H1 (cell line): ENCODE measurements around the gene ZNF180. TPM values are rescaled to one million over a fixed set of nuclear protein-coding genes. Genes with fewer than 3 reads are reported as not detected.

Experiments
- CTCF ChIA-PET: fragments of 300-600 bp; sonication (Branson Sonifier 250); formaldehyde crosslinking; loops from one replicate; lab custom pipeline; 2021; ENCODE audit not compliant: partially characterized antibody; lab: Charles Lee
- POLR2A ChIA-PET: fragments of 300-600 bp; sonication (Branson Sonifier 250); formaldehyde crosslinking; loops from one replicate; lab custom pipeline; 2021; ENCODE audit warnings: inconsistent platforms; ENCODE audit not compliant: partially characterized antibody; lab: Charles Lee
- DNase-seq, 2 experiments: peaks; one replicate each; pipeline versions ENCODE4 v3.0.0 to v3.0.0-alpha.2; 2010 to 2022; ENCODE audit warnings: low spot score in 2 of 2, low read depth in 1 of 2, mixed read lengths in 1 of 2
- FAIRE-seq: peaks from 2 replicates; lab custom pipeline; 2011; peaks lifted over from hg19 to GRCh38; lab: Jason Lieb, UNC
- H2AFZ ChIP-seq: 2 replicates; pipeline ENCODE4 v1.8.1; 2012; ENCODE audit warnings: low read length, inconsistent platforms
- H2AK5ac ChIP-seq: 2 replicates; pipeline ENCODE4 v1.6.1; 2013; ENCODE audit warnings: low read depth, low read length
- H2BK120ac ChIP-seq: replicated peaks from 2 replicates; pipeline ENCODE3; 2013; ENCODE audit warnings: low read depth, low read length, inconsistent platforms
- H2BK12ac ChIP-seq: 2 replicates; pipeline ENCODE4 v1.6.1; 2013; ENCODE audit warnings: low read depth, low read length
- H2BK15ac ChIP-seq: 2 replicates; pipeline ENCODE4 v1.6.1; 2013; ENCODE audit warnings: low read length
- H2BK20ac ChIP-seq: 2 replicates; pipeline ENCODE4 v1.6.1; 2013; ENCODE audit warnings: low read length
- H2BK5ac ChIP-seq: 2 replicates; pipeline ENCODE4 v1.6.1; 2013; ENCODE audit warnings: low read depth, low read length
- H3K14ac ChIP-seq: 2 replicates; pipeline ENCODE4 v1.6.1; 2013; ENCODE audit warnings: inconsistent platforms; ENCODE audit not compliant: insufficient read length
- H3K18ac ChIP-seq: 2 replicates; pipeline ENCODE4 v1.6.1; 2013; ENCODE audit warnings: low read length; ENCODE audit errors: extremely low read depth
- H3K23ac ChIP-seq: 2 replicates; pipeline ENCODE4 v1.6.1; 2013; ENCODE audit warnings: inconsistent platforms; ENCODE audit not compliant: insufficient read length
- H3K23me2 ChIP-seq: 2 replicates; pipeline ENCODE4 v1.6.1; 2013; ENCODE audit warnings: low read depth, low read length
- H3K27ac ChIP-seq: 2 replicates; pipeline ENCODE4 v1.6.1; 2011; ENCODE audit warnings: low read depth, low read length, inconsistent platforms
- H3K27me3 ChIP-seq, 4 experiments: replicated peaks in 1 of 4; 1 replicate in 1 of 4; 2 replicates in 3 of 4; pipeline versions ENCODE4 v1.6.1 to v1.8.1; 2011 to 2013; ENCODE audit warnings: low read length in 3 of 4, mild to moderate bottlenecking in 3 of 4, inconsistent platforms in 2 of 4, mixed read lengths in 2 of 4, moderate library complexity in 1 of 4; ENCODE audit not compliant: control insufficient read depth in 3 of 4, insufficient read depth in 3 of 4; ENCODE audit errors: extremely low read depth in 1 of 4
- H3K36me3 ChIP-seq, 4 experiments: 2 replicates each; pipeline versions ENCODE4 v1.6.1 to v1.8.1; 2011 to 2013; ENCODE audit warnings: mild to moderate bottlenecking in 4 of 4, low read length in 3 of 4, moderate library complexity in 2 of 4, control low read depth in 1 of 4, inconsistent platforms in 1 of 4; ENCODE audit not compliant: insufficient read depth in 4 of 4, control insufficient read depth in 2 of 4
- H3K4ac ChIP-seq: replicated peaks from 2 replicates; pipeline ENCODE3; 2013; ENCODE audit warnings: low read length, low read depth, mixed read lengths, inconsistent platforms; ENCODE audit not compliant: insufficient read length
- H3K4me1 ChIP-seq, 4 experiments: replicated peaks in 1 of 4; 1 replicate in 1 of 4; 2 replicates in 3 of 4; pipeline versions ENCODE4 v1.6.1 to v1.8.1; 2011 to 2013; ENCODE audit warnings: low read length in 3 of 4, inconsistent platforms in 2 of 4, mixed read lengths in 1 of 4; ENCODE audit not compliant: insufficient read depth in 4 of 4, control insufficient read depth in 3 of 4
- H3K4me2 ChIP-seq, 2 experiments: 2 replicates each; pipeline versions ENCODE4 v1.6.1 to v1.8.1; 2011 to 2013; ENCODE audit warnings: low read depth in 2 of 2, low read length in 2 of 2, control low read depth in 1 of 2, inconsistent platforms in 1 of 2, mild to moderate bottlenecking in 1 of 2; ENCODE audit not compliant: insufficient read depth in 1 of 2
- H3K4me3 ChIP-seq, 4 experiments: fragments of 200-600, 300-600 bp in 1 of 4; sonication (generic), shearing (Covaris generic), sonication (Bioruptor Twin) in 1 of 4; 2 replicates each; pipeline versions ENCODE4 v1.5.1 to v1.8.1; 2011 to 2016; ENCODE audit warnings: low read length in 4 of 4, low read depth in 3 of 4, control low read depth in 2 of 4, inconsistent platforms in 2 of 4, mild to moderate bottlenecking in 2 of 4, mixed read lengths in 1 of 4, moderate library complexity in 1 of 4; ENCODE audit not compliant: insufficient read depth in 2 of 4; ENCODE audit errors: extremely low read depth in 1 of 4
- H3K56ac ChIP-seq: replicated peaks from 2 replicates; pipeline ENCODE3; 2013; ENCODE audit warnings: low read depth, mild to moderate bottlenecking, mixed read lengths, low read length, inconsistent platforms; ENCODE audit not compliant: insufficient read length
- H3K79me1 ChIP-seq: 2 replicates; pipeline ENCODE4 v1.6.1; 2013; ENCODE audit warnings: low read depth, low read length, control low read depth
- H3K79me2 ChIP-seq, 2 experiments: 2 replicates each; pipeline versions ENCODE4 v1.6.1 to v1.8.1; 2012 to 2013; ENCODE audit warnings: low read length in 2 of 2, mild to moderate bottlenecking in 2 of 2, inconsistent platforms in 1 of 2; ENCODE audit not compliant: insufficient read depth in 2 of 2, control insufficient read depth in 1 of 2
- H3K9ac ChIP-seq, 4 experiments: replicated peaks in 1 of 4; 1 replicate in 1 of 4; 2 replicates in 3 of 4; pipeline versions ENCODE4 v1.6.1 to v1.8.1; 2011 to 2013; ENCODE audit warnings: low read depth in 3 of 4, low read length in 3 of 4, control low read depth in 2 of 4, mild to moderate bottlenecking in 2 of 4, moderate library complexity in 2 of 4, inconsistent platforms in 1 of 4; ENCODE audit errors: extremely low read depth in 1 of 4
- H3K9me3 ChIP-seq, 2 experiments: 2 replicates each; pipeline versions ENCODE4 v1.6.1 to v1.8.1; 2012 to 2013; ENCODE audit warnings: mild to moderate bottlenecking in 2 of 2, moderate library complexity in 2 of 2, control low read depth in 1 of 2, inconsistent platforms in 1 of 2, low read depth in 1 of 2, low read length in 1 of 2, mixed read lengths in 1 of 2; ENCODE audit not compliant: insufficient read depth in 2 of 2
- H4K20me1 ChIP-seq, 2 experiments: replicated peaks in 1 of 2; 2 replicates each; pipeline versions ENCODE3 to v1.8.1; 2011 to 2013; ENCODE audit warnings: inconsistent platforms in 2 of 2, low read length in 2 of 2, mild to moderate bottlenecking in 1 of 2; ENCODE audit not compliant: insufficient read depth in 2 of 2, control insufficient read depth in 1 of 2
- H4K5ac ChIP-seq: 2 replicates; pipeline ENCODE4 v1.6.1; 2013; ENCODE audit warnings: low read length, low read depth, mixed read lengths, inconsistent platforms; ENCODE audit not compliant: insufficient read length
- H4K8ac ChIP-seq: 2 replicates; pipeline ENCODE4 v1.8.0; 2013; ENCODE audit warnings: mild to moderate bottlenecking, moderate library complexity, low read length, inconsistent platforms; ENCODE audit not compliant: insufficient read depth; ENCODE audit errors: extremely low read depth
- H4K91ac ChIP-seq: replicated peaks from 2 replicates; pipeline ENCODE3; 2013; ENCODE audit warnings: low read length, mixed read lengths, inconsistent platforms; ENCODE audit not compliant: insufficient read length
- CEBPB ChIP-seq: IDR thresholded peaks from 2 replicates; pipeline ENCODE4 v1.6.1; 2012; ENCODE audit warnings: low read depth, low read length
- CHD2 ChIP-seq: IDR thresholded peaks from 2 replicates; pipeline ENCODE4 v1.6.1; 2012; ENCODE audit warnings: low read length, improper control_type of control experiment
- CREB1 ChIP-seq: IDR thresholded peaks from 2 replicates; pipeline ENCODE4 v1.6.1; 2012; ENCODE audit warnings: inconsistent platforms
- E2F6 ChIP-seq: IDR thresholded peaks from 2 replicates; pipeline ENCODE4 v1.6.1; 2012; ENCODE audit warnings: inconsistent platforms
- JUND ChIP-seq: IDR thresholded peaks from 2 replicates; pipeline ENCODE4 v1.6.1; 2011; ENCODE audit warnings: mild to moderate bottlenecking, improper control_type of control experiment, low read length
- NRF1 ChIP-seq: IDR thresholded peaks from 2 replicates; pipeline ENCODE4 v1.6.1; 2011; ENCODE audit warnings: mild to moderate bottlenecking, low read depth, low read length, improper control_type of control experiment
- SIRT6 ChIP-seq: IDR thresholded peaks from one replicate; pipeline ENCODE4 v1.7.1; 2012; ENCODE audit warnings: low read length, inconsistent platforms
- WGBS, 2 experiments: shearing (Covaris generic) in 1 of 2; methylation state at CpG; one replicate each; pipeline versions ENCODE4 v1.1.6 to v1.1.7; 2013 to 2015; ENCODE audit warnings: low lambda C conversion rate in 2 of 2, mixed read lengths in 2 of 2, inconsistent platforms in 1 of 2, low coverage in 1 of 2, missing lambda C conversion rate in 1 of 2; ENCODE audit not compliant: insufficient replicate concordance in 2 of 2, insufficient coverage in 1 of 2, insufficient read length in 1 of 2; ENCODE audit errors: extremely low coverage in 1 of 2, missing lambda C conversion rate in 1 of 2; 5-methylcytosine and 5-hydroxymethylcytosine counted together
- long read RNA-seq, 2 experiments: library from RNA in 1 of 2; library from capped mRNA in 1 of 2; stranded (forward); transcript quantifications; one replicate each; pipeline ENCODE4 v2.0.0, GENCODE V29; 2021; ENCODE audit warnings: inconsistent platforms in 1 of 2
- polyA minus RNA-seq, 3 experiments: library from RNA; depleted of rRNA, polyadenylated mRNA; stranded (reverse); fragments of >200 nt; gene quantifications; 1 replicate in 2 of 3; 2 replicates in 1 of 3; pipeline ENCODE4 v1.2.3, GENCODE V29; 2011
- polyA plus RNA-seq, 7 experiments: library from polyadenylated mRNA; depleted of rRNA in 3 of 7; stranded (reverse) in 5 of 7; unstranded in 2 of 7; fragments of >200 nt in 5 of 7; fragments of 200-250 nt in 2 of 7; gene quantifications; 1 replicate in 5 of 7; 2 replicates in 1 of 7; 4 replicates in 1 of 7; pipeline versions ENCODE4 v1.2.1 to v1.2.3, GENCODE V29; 2011 to 2013; ENCODE audit warnings: missing spikeins in 2 of 7, mixed read lengths in 2 of 7
- total RNA-seq: library from RNA; stranded (reverse); fragmentation: NEBNext Ultra II Directional; extraction: Animal tissue kit (Norgen Biotek cat#: 25700); gene quantifications from 2 replicates; pipeline ENCODE4 v1.2.1, GENCODE V29; 2021

The ZNF180 gene
- total RNA-seq (7.3 and 8.5 TPM in 2 replicates), polyA plus RNA-seq (2011; rRNA removed) (1.2 and 1.3 TPM in 2 replicates), polyA minus RNA-seq (2011; rRNA and poly(A)+ RNA removed) (2.2 and 2.7 TPM in 2 replicates)
- polyA plus RNA-seq (2011; cell fraction: cytosol; rRNA removed): 1.7 TPM
- 1.1 TPM for polyA plus RNA-seq (2011; cell fraction: nucleus; rRNA removed)
- polyA plus RNA-seq (2012, experiment 1 of 2): 4.6 to 6.8 TPM (median 4.9 TPM) in 4 replicates
- polyA plus RNA-seq (2012, experiment 2 of 2): 0.52 TPM
- polyA plus RNA-seq (2013, experiment 1 of 2): 4.7 TPM
- 4.2 TPM for polyA plus RNA-seq (2013, experiment 2 of 2)
- polyA minus RNA-seq (2011; cell fraction: cytosol; rRNA and poly(A)+ RNA removed): 3.4 TPM
- polyA minus RNA-seq (2011; cell fraction: nucleus; rRNA and poly(A)+ RNA removed): 12.7 TPM
- long read RNA-seq, experiment 1, partial matches to known transcripts: 2 of 12 reads
- long read RNA-seq, experiment 1, other reads (novel, unspliced or antisense): 8 of 12 reads
- long read RNA-seq, experiment 2, partial matches to known transcripts: 1 of 5 reads
- long read RNA-seq, experiment 2, other reads (novel, unspliced or antisense): 3 of 5 reads

GRCh38 chr19:44499962-44500949 is at the start of gene ZNF180:
Gene ZNF180 (minus strand): TSS chr19:44500522. CDS start chr19:44497334, 3,188 bp downstream.
- Histone ChIP-seq H3K27me3 (peaks cover 0 to 2% (median 0%) of the 10 kb centered on the region in 4 experiments; a peak in 1 of 7 replicates), H2AFZ (peak within 1 kb of the TSS; percentile 78), H3K4me2 (peak within 1 kb of the TSS; percentile 79 to 80), H4K8ac (peak within 1 kb of the TSS; percentile 88), H3K23me2 (peaks cover 6% of the 10 kb centered on the region; the same call in 1 of the 2 replicates), H3K56ac (peak within 1 kb of the TSS; percentile 62), H3K9me3 (peaks cover 30 to 43% of the 10 kb centered on the region in 2 experiments), H3K9ac (peak within 1 kb of the TSS in 3 of 4 experiments; percentile 63 to 79 (median 64); a peak in 6 of 7 replicates), H3K23ac (no peak within 1 kb of the TSS), H2AK5ac (no peak within 1 kb of the TSS), H3K36me3 (peaks cover 3 to 21% (median 13%) of the 10 kb centered on the region in 4 experiments; a peak in 7 of 8 replicates), H3K4ac (no peak within 1 kb of the TSS), H2BK120ac (no peak within 1 kb of the TSS), H4K20me1 (no peaks in the 10 kb centered on the region), H3K4me3 (peak within 1 kb of the TSS; percentile 81 to 97 (median 86)), H3K4me1 (peaks cover 0 to 4% (median 0%) of the 10 kb centered on the region in 4 experiments; a peak in 2 of 7 replicates), H2BK5ac (peak within 1 kb of the TSS; percentile 69; the same call in 1 of the 2 replicates), H3K79me2 (peaks cover 21 to 33% of the 10 kb centered on the region in 2 experiments), H3K27ac (peak within 1 kb of the TSS; percentile 40; the same call in 1 of the 2 replicates), H3K79me1 (peaks cover 25% of the 10 kb centered on the region), H3K18ac (peak within 1 kb of the TSS; percentile 98), H2BK20ac (no peak within 1 kb of the TSS), H4K5ac (peak within 1 kb of the TSS; percentile 98), H2BK15ac (no peak within 1 kb of the TSS), H2BK12ac (0 out of 2 replicates have a peak within 1 kb of the TSS, but pooled peaks have one; percentile 27), H3K14ac (no peak within 1 kb of the TSS), H4K91ac (peak within 1 kb of the TSS; percentile 89)
- FAIRE-seq: peak; percentile 19
- WGBS, 2 experiments: 2% methylated on average over 64 of the region's 78 CpGs; no CpG with 5 or more reads in 1 of the 2 experiments
- CTCF ChIA-PET: interaction anchor here (0.6 to 1.2 kb wide), 9 partner anchors 9 to 358 kb away, joined by 3 to 4 read pairs (median 3); no protein-coding TSS in a partner anchor
- peak; percentile 97 for DNase-seq
- POLR2A ChIA-PET: interaction anchor here (0.9 to 2.1 kb wide), 10 partner anchors 13 to 388 kb away, joined by 3 to 8 read pairs (median 4); partner anchors contain the start of genes ZNF112, ZNF225 and ZNF233
- peak; percentile 21; the same call in 1 of the 2 replicates for TF ChIP-seq CHD2
- peak; percentile 81 for TF ChIP-seq CEBPB
- peak; percentile 94 for TF ChIP-seq E2F6
- peak; percentile 98 for TF ChIP-seq CREB1
- TF ChIP-seq SIRT6: no peak
- TF ChIP-seq JUND: 0 out of 2 replicates have a peak, but pooled peaks have one; percentile 46
- TF ChIP-seq NRF1: peak; percentile 67
